ENCODE data around the gene AARS1.
"Not testable (repeated sequence)": the region's sequence is repeated elsewhere in the genome, so short reads cannot be mapped to it uniquely, and the experiment has no call there.

- TF ChIP-seq, protein P1, sequence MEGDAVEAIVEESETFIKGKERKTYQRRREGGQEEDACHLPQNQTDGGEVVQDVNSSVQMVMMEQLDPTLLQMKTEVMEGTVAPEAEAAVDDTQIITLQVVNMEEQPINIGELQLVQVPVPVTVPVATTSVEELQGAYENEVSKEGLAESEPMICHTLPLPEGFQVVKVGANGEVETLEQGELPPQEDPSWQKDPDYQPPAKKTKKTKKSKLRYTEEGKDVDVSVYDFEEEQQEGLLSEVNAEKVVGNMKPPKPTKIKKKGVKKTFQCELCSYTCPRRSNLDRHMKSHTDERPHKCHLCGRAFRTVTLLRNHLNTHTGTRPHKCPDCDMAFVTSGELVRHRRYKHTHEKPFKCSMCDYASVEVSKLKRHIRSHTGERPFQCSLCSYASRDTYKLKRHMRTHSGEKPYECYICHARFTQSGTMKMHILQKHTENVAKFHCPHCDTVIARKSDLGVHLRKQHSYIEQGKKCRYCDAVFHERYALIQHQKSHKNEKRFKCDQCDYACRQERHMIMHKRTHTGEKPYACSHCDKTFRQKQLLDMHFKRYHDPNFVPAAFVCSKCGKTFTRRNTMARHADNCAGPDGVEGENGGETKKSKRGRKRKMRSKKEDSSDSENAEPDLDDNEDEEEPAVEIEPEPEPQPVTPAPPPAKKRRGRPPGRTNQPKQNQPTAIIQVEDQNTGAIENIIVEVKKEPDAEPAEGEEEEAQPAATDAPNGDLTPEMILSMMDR (IDR thresholded peaks at IDR 0.05): not testable (repeated sequence)
- not testable (repeated sequence) for TF ChIP-seq POLR2A (IDR thresholded peaks at IDR 0.05)
Measured at GRCh38 chr16:70222574-70222973, 66.7 kb downstream of the AARS1 start.

Measured in testis (tissue), 2 donors.